GM12878 (cell line): ENCODE results near the gene DNAAF9. TPM values are rescaled to one million over a fixed set of nuclear protein-coding genes. Genes with fewer than 3 reads are reported as not detected.
A peak's percentile ranks its signal among the peaks of the same experiment; 100 is the strongest.

Source experiments
- ATAC-seq: fragments of 200-7000 bp; cut with Tn5 transposase; 3 replicates; pipeline ENCODE4 v1.9.1; 2020; ENCODE audit warnings: mild to moderate bottlenecking, moderate library complexity
- BruUV-seq: library from RNA; stranded (reverse); fragments of 400-500 nt; replicated peaks from 2 replicates; lab custom pipeline; 2021; lab: Mats Ljungman, UMichigan
- CTCF ChIA-PET: fragments of 300-600 bp; sonication (Branson Sonifier 250); formaldehyde crosslinking; extraction: SDS; loops from one replicate; lab custom pipeline; 2021; ENCODE audit warnings: inconsistent platforms; lab: Yijun Ruan, JAX
- POLR2A ChIA-PET: fragments of 350-600 bp; formaldehyde crosslinking; extraction: SDS; loops from one replicate; lab custom pipeline; 2021; ENCODE audit warnings: inconsistent platforms; lab: Charles Lee
- RAD21 ChIA-PET: fragments of 300-600 bp; sonication (Branson Sonifier 250); formaldehyde crosslinking; loops from one replicate; lab custom pipeline; 2023; ENCODE audit warnings: antibody characterized with exemption; ENCODE audit not compliant: unreplicated experiment; lab: Charles Lee
- SMC1A ChIA-PET: fragments of 300-600 bp; sonication (Branson Sonifier 250); formaldehyde crosslinking; loops from one replicate; lab custom pipeline; 2023; ENCODE audit not compliant: unreplicated experiment, uncharacterized antibody; lab: Charles Lee
- DNase-seq: peaks from one replicate; pipeline ENCODE4 v3.0.0-alpha.2; 2011; ENCODE audit warnings: low read depth, low spot score
- FAIRE-seq: peaks from 3 replicates; lab custom pipeline; 2011; peaks lifted over from hg19 to GRCh38; lab: Jason Lieb, UNC
- H2AFZ ChIP-seq: 2 replicates; pipeline ENCODE4 v1.6.0; 2011; ENCODE audit warnings: low read depth, low read length, control low read depth; ENCODE audit not compliant: control insufficient read depth
- H3K27ac ChIP-seq: 2 replicates; pipeline ENCODE4 v1.5.1; 2011; ENCODE audit warnings: control low read depth; ENCODE audit not compliant: control insufficient read depth, insufficient read depth
- H3K27me3 ChIP-seq, 2 experiments: replicated peaks in 1 of 2; 2 replicates each; pipeline versions ENCODE4 v1.6.0 to v1.6.1; 2011; ENCODE audit warnings: low read length in 1 of 2; ENCODE audit not compliant: control insufficient read depth in 2 of 2, insufficient read depth in 2 of 2
- H3K36me3 ChIP-seq, 2 experiments: 2 replicates each; pipeline ENCODE4 v1.5.1; 2011; ENCODE audit warnings: low read length in 1 of 2; ENCODE audit not compliant: control insufficient read depth in 2 of 2, insufficient read depth in 2 of 2
- H3K4me1 ChIP-seq: 2 replicates; pipeline ENCODE4 v1.6.1; 2011; ENCODE audit warnings: mild to moderate bottlenecking, low read length, moderate library complexity, mixed read lengths; ENCODE audit not compliant: control insufficient read depth, insufficient read depth
- H3K4me2 ChIP-seq: 2 replicates; pipeline ENCODE4 v1.6.0; 2011; ENCODE audit warnings: control low read depth; ENCODE audit not compliant: control insufficient read depth, insufficient read depth
- H3K4me3 ChIP-seq: fragments of 200-600 bp; sonication (generic); 2 replicates; pipeline ENCODE4 v1.5.1; 2016
- H3K79me2 ChIP-seq: 2 replicates; pipeline ENCODE4 v1.6.0; 2011; ENCODE audit warnings: low read length; ENCODE audit not compliant: control insufficient read depth, insufficient read depth
- H3K9ac ChIP-seq: 2 replicates; pipeline ENCODE4 v1.8.0; 2011; ENCODE audit warnings: low read length, control low read depth, mixed read lengths; ENCODE audit not compliant: control insufficient read depth, insufficient read depth
- H3K9me3 ChIP-seq: replicated peaks from 3 replicates; pipeline ENCODE4 v1.5.1; 2011; ENCODE audit warnings: mild to moderate bottlenecking, low read length; ENCODE audit not compliant: control insufficient read depth, insufficient read depth
- H4K20me1 ChIP-seq: 2 replicates; pipeline ENCODE4 v1.6.0; 2011; ENCODE audit not compliant: control insufficient read depth, insufficient read depth
- BHLHE40 ChIP-seq, 2 experiments: fragments of 450-650 bp in 1 of 2; IDR thresholded peaks; 2 replicates each; pipeline ENCODE4 v1.6.1; 2011 to 2017; ENCODE audit warnings: low read depth in 2 of 2, borderline replicate concordance in 1 of 2, improper control_type of control experiment in 1 of 2, low read length in 1 of 2, mild to moderate bottlenecking in 1 of 2
- EED ChIP-seq: sonication (generic); IDR thresholded peaks from 2 replicates; pipeline ENCODE4 v1.6.1; 2016; ENCODE audit warnings: antibody characterized with exemption, low read depth
- EP300 ChIP-seq, 2 experiments: fragments of 150-350 bp in 1 of 2; IDR thresholded peaks; 2 replicates each; pipeline ENCODE4 v1.6.1; 2011 to 2012; ENCODE audit warnings: low read depth in 2 of 2, low read length in 2 of 2, borderline replicate concordance in 1 of 2, improper control_type of control experiment in 1 of 2, inconsistent platforms in 1 of 2; ENCODE audit not compliant: control insufficient read depth in 1 of 2
- IKZF2 ChIP-seq, 2 experiments: fragments of 450-650 bp; IDR thresholded peaks; 2 replicates each; pipeline ENCODE4 v1.6.1; 2017; ENCODE audit warnings: mild to moderate bottlenecking in 2 of 2, moderate library complexity in 2 of 2
- PBX3 ChIP-seq: IDR thresholded peaks from 2 replicates; pipeline ENCODE4 v1.6.1; 2011; ENCODE audit warnings: mild to moderate bottlenecking, low read depth, low read length, moderate library complexity; ENCODE audit not compliant: insufficient replicate concordance
- PKNOX1 ChIP-seq: fragments of 450-650 bp; IDR thresholded peaks from 2 replicates; pipeline ENCODE4 v1.6.1; 2016; ENCODE audit warnings: mild to moderate bottlenecking
- RAD21 ChIP-seq: IDR thresholded peaks from 2 replicates; pipeline ENCODE4 v1.6.1; 2011; ENCODE audit warnings: mild to moderate bottlenecking, low read depth, low read length, moderate library complexity; ENCODE audit not compliant: insufficient read depth
- RB1 ChIP-seq: fragments of 450-650 bp; formaldehyde crosslinking; IDR thresholded peaks from 2 replicates; pipeline ENCODE4 v1.6.1; 2017; ENCODE audit warnings: mild to moderate bottlenecking, borderline replicate concordance
- SMARCA5 ChIP-seq: fragments of 450-650 bp; IDR thresholded peaks from 2 replicates; pipeline ENCODE4 v1.6.1; 2017; ENCODE audit warnings: mild to moderate bottlenecking
- SP1 ChIP-seq: IDR thresholded peaks from one replicate; pipeline ENCODE4 v1.6.1; 2011; ENCODE audit warnings: low read depth, low read length
- SPI1 ChIP-seq: IDR thresholded peaks from 2 replicates; pipeline ENCODE4 v1.6.1; 2011; ENCODE audit warnings: low read depth, mild to moderate bottlenecking, low read length, moderate library complexity, borderline replicate concordance; ENCODE audit not compliant: insufficient read depth
- TCF3 ChIP-seq: IDR thresholded peaks from 2 replicates; pipeline ENCODE4 v1.6.1; 2012; ENCODE audit warnings: low read depth, mild to moderate bottlenecking, low read length, borderline replicate concordance; ENCODE audit not compliant: insufficient read depth
- YY1 ChIP-seq: IDR thresholded peaks from 2 replicates; pipeline ENCODE4 v1.6.1; 2011; ENCODE audit warnings: low read depth, mild to moderate bottlenecking, low read length
- WGBS: methylation state at CpG from one replicate; pipeline ENCODE4 v1.1.6; 2016; ENCODE audit warnings: low lambda C conversion rate; ENCODE audit not compliant: insufficient replicate concordance, insufficient coverage; ENCODE audit errors: missing lambda C conversion rate; 5-methylcytosine and 5-hydroxymethylcytosine counted together
- in situ Hi-C: fragments of 300-500 bp; cut with MboI; formaldehyde crosslinking; loops from 9 replicates; pipeline ENCODE4 v1.14.3; 2018; ENCODE audit warnings: mixed read lengths
- intact Hi-C: fragments of 100-400 bp; cut with micrococcal nuclease; formaldehyde crosslinking; loops from one replicate; pipeline ENCODE4 v1.14.2; 2022; ENCODE audit not compliant: unreplicated experiment
- polyA plus RNA-seq, 11 experiments: library from polyadenylated mRNA; depleted of rRNA in 4 of 11; unstranded in 6 of 11; stranded (reverse) in 5 of 11; fragments of >200 nt; fragmentation: Nextera tagmentation in 4 of 11; fragmentation: Illumina TruSeq in 1 of 11; extraction: Ambion mirVana in 4 of 11; extraction: Trizol in 1 of 11; gene quantifications; 1 replicate in 1 of 11; 2 replicates in 10 of 11; pipeline versions ENCODE4 v1.2.1 to v1.2.3, GENCODE V29; 2011 to 2016; ENCODE audit warnings: inconsistent platforms in 2 of 11, missing spikeins in 2 of 11, low read depth in 1 of 11
- total RNA-seq, 4 experiments: library from RNA; depleted of rRNA in 3 of 4; stranded (reverse); fragments of >200 nt in 3 of 4; fragmentation: Illumina TruSeq in 1 of 4; extraction: Trizol in 1 of 4; gene quantifications; 2 replicates each; pipeline versions ENCODE4 v1.2.1 to v1.2.3, GENCODE V29; 2013 to 2021
- TF ChIP-seq, protein P1 (sequence below): fragments of 450-650 bp; formaldehyde crosslinking; IDR thresholded peaks from 2 replicates; pipeline ENCODE4 v1.4.0; 2022; ENCODE audit warnings: mild to moderate bottlenecking, moderate library complexity
- TF ChIP-seq, protein P2 (sequence below): IDR thresholded peaks from 2 replicates; pipeline ENCODE4 v1.6.1; 2012; ENCODE audit warnings: low read depth, low read length, improper control_type of control experiment

Gene DNAAF9
- total and polyA plus RNA-seq, 10 of the 15 experiments (the other 5 are each of a cell fraction or from before 2014, with no cell fraction given) = 0.08 to 2.1 (median 1.3) TPM

- TF ChIP-seq IKZF2 (IDR thresholded peaks at IDR 0.05) (no peak), EED (no peak), RAD21 (no peak), SMARCA5 (no peak)
Measured at GRCh38 chr20:3431109-3431508, 23.6 kb upstream of the DNAAF9 start (continued).

- Histone ChIP-seq H3K36me3 (no peaks in the 10 kb centered on the region), H3K4me3 (no peak overlapping the region), H3K9ac (no peak overlapping the region), H4K20me1 (no peaks in the 10 kb centered on the region), H3K27me3 (no peaks in the 10 kb centered on the region), H3K27ac (no peak overlapping the region), H3K79me2 (no peaks in the 10 kb centered on the region), H2AFZ (peak overlapping the region; percentile 33), H3K4me1 (peaks cover 7% of the 10 kb centered on the region), H3K9me3 (no peaks in the 10 kb centered on the region), H3K4me2 (peak overlapping the region; percentile 54; the same call in 1 of the 2 replicates)
- SMC1A ChIA-PET = interaction anchor here (1.5 kb wide), 1 partner anchor 10 kb away, joined by 7 read pairs; no protein-coding TSS in a partner anchor
- intact Hi-C loops = no loop called here
- WGBS = 15% methylated on average over 14 of the region's 14 CpGs
- peak; percentile 87 for ATAC-seq
- in situ Hi-C loops = no loop called here
- CTCF ChIA-PET = no interaction called here
- peak; percentile 90 for FAIRE-seq
- DNase-seq = peak; percentile 33
- POLR2A ChIA-PET = no interaction called here
- no TSS peak for BruUV-seq
- RAD21 ChIA-PET = interaction anchor here (1.2 kb wide), 1 partner anchor 10 kb away, joined by 3 read pairs; no protein-coding TSS in a partner anchor
- peak; percentile 26 for TF ChIP-seq PBX3
- TF ChIP-seq, protein P1, sequence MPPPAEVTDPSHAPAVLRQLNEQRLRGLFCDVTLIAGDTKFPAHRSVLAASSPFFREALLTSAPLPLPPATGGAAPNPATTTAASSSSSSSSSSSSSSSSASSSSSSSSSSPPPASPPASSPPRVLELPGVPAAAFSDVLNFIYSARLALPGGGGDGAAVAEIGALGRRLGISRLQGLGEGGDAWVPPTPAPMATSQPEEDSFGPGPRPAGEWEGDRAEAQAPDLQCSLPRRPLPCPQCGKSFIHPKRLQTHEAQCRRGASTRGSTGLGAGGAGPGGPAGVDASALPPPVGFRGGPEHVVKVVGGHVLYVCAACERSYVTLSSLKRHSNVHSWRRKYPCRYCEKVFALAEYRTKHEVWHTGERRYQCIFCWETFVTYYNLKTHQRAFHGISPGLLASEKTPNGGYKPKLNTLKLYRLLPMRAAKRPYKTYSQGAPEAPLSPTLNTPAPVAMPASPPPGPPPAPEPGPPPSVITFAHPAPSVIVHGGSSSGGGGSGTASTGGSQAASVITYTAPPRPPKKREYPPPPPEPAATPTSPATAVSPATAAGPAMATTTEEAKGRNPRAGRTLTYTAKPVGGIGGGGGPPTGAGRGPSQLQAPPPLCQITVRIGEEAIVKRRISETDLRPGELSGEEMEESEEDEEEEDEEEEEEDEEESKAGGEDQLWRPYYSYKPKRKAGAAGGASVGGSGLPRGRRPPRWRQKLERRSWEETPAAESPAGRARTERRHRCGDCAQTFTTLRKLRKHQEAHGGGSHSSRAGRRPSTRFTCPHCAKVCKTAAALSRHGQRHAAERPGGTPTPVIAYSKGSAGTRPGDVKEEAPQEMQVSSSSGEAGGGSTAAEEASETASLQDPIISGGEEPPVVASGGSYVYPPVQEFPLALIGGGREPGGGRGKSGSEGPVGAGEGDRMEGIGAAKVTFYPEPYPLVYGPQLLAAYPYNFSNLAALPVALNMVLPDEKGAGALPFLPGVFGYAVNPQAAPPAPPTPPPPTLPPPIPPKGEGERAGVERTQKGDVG (CRISPR knock-in tag) = no peak
- peak; percentile 84 for TF ChIP-seq PKNOX1
- TF ChIP-seq, protein P2, sequence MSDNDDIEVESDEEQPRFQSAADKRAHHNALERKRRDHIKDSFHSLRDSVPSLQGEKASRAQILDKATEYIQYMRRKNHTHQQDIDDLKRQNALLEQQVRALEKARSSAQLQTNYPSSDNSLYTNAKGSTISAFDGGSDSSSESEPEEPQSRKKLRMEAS = no peak
- no peak for TF ChIP-seq YY1
- TF ChIP-seq SPI1 = peak; percentile 28; the same call in 1 of the 2 replicates
- TF ChIP-seq BHLHE40 (IDR thresholded peaks at IDR 0.05; ENCODE audit: borderline replicate concordance in 1 of 2, low read depth in 2 of 2, low read length in 1 of 2) = 0 out of 4 replicates have a peak, but pooled peaks of 1 of the 2 experiments have one; percentile 8
- no peak for TF ChIP-seq RB1
- peak; percentile 30 to 32; a peak in 1 of 4 replicates for TF ChIP-seq IKZF2 (IDR thresholded peaks at IDR 0.05)
- peak; percentile 51; the same call in 1 of the 2 replicates for TF ChIP-seq TCF3
- TF ChIP-seq EP300 (IDR thresholded peaks at IDR 0.05; ENCODE audit: borderline replicate concordance in 1 of 2, control insufficient read depth in 1 of 2, low read depth in 2 of 2, low read length in 2 of 2) = 0 out of 4 replicates have a peak, but pooled peaks of 1 of the 2 experiments have one; percentile 29
- no peak for TF ChIP-seq SP1
Measured at GRCh38 chr20:3430376-3431069, 23.1 kb upstream of the DNAAF9 start.
